ENCODE data around the gene PC. TPM values are rescaled to one million over a fixed set of nuclear protein-coding genes. Genes with fewer than 3 reads are reported as not detected.
"Not testable (repeated sequence)": the region's sequence is repeated elsewhere in the genome, so short reads cannot be mapped to it uniquely, and the experiment has no call there.

Gene PC
- total and polyA plus RNA-seq, 9 donors, result 4.2 to 27.5 (median 14.7) TPM

DNA sequence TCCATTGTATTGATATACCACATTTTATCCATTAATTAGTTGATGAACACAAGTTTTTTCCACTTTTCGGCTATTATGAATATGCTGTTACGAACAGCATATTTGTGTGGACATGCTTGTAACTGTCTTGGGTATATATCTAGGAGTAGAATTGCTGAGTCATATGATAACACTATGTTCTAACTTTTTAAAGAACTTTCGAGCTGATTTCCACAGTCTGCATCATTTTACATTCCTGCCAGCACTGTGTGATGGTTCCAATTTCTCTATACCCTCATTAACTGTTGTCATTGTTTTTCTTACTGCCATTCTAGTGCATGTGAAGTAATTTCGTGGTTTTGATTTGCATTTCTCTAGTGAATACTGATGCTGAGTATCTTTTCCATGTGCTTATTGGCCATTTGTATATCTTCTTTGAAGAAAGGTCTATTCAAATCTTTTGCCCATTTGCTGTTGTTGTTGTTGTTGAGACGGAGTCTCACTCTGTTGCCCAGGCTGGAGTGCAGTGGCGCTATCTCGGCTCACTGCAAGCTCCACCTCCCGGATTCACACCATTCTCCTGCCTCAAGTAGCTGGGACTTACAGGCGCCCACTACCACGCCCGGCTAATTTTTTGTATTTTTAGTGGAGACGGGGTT is 122.3 kb downstream of the PC start:
- intact Hi-C loops (cut with DNase I), result no loop called here
- Histone ChIP-seq H3K9me3 (no peaks in the 10 kb centered on the region), H3K27me3 (no peaks in the 10 kb centered on the region), H3K4me3 (no peak overlapping the region), H3K27ac (no peak overlapping the region), H3K36me3 (no peaks in the 10 kb centered on the region), H3K4me1 (ENCODE audit: insufficient read depth) (no peaks in the 10 kb centered on the region)
- DNase-seq, result no peak
- TF ChIP-seq POLR2A (IDR thresholded peaks at IDR 0.05) (no peak), CTCF (IDR thresholded peaks at IDR 0.05) (no peak), EP300 (IDR thresholded peaks at IDR 0.05) (no peak)
- WGBS, 3 donors, result 79 to 83% (median 83%) methylated on average over 12 of the region's 12 CpGs

DNA sequence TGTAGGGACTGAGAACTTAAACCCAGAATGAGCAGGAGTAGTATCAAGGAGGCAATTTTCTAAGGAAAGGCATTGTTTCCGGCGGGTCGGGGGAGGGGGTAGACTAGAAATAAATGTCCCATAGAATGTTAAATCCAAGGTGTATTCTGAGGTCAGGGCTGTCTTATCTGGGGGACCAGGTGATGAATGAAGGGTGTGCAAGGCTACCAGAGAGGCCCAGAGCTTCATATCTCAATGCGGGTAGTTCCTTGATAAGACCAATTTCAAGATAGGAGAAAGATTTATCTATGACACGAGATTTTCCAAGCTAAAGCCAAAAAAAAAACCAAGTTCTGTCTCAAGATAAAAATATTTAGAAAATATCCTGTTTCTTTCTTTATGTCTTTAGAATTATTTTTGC is 123.2 kb downstream of the PC start:
- DNase-seq, result no peak
- H3K4me1 ChIP-seq (ENCODE audit: insufficient read depth), result no peaks in the 10 kb centered on the region
- H3K9me3 ChIP-seq, result no peaks in the 10 kb centered on the region
- no peak overlapping the region for H3K4me3 ChIP-seq
- no peak overlapping the region for H3K27ac ChIP-seq
- no peaks in the 10 kb centered on the region for H3K27me3 ChIP-seq
- H3K36me3 ChIP-seq, result no peaks in the 10 kb centered on the region
- WGBS, 3 donors, result 75 to 83% (median 78%) methylated on average over 5 of the region's 5 CpGs
- TF ChIP-seq POLR2A (IDR thresholded peaks at IDR 0.05) (no peak), CTCF (IDR thresholded peaks at IDR 0.05) (no peak), EP300 (IDR thresholded peaks at IDR 0.05) (no peak)
- intact Hi-C loops (cut with DNase I), result loop anchor here in 2 of 4 donors (5.0 kb wide), 2 partner anchors 138 to 143 kb away; no protein-coding TSS in a partner anchor

DNA sequence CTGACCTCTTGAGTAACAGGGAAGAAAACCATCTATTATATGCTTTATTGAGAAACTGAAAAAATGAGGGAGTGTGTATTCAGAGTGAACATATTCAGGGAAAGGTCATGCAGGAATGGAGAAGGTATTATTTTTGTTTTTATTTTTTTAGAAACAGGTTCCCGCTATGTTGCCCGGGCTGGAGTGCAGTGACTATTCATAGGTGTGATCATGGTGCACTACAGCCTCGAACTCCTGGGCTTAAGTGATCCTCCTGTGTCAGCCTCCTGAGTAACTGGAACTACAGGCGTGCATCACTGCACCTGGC is 123.7 kb downstream of the PC start:
- Histone ChIP-seq H3K9me3 (no peaks in the 10 kb centered on the region), H3K4me3 (no peak overlapping the region), H3K27me3 (no peaks in the 10 kb centered on the region), H3K36me3 (no peaks in the 10 kb centered on the region), H3K4me1 (ENCODE audit: insufficient read depth) (no peaks in the 10 kb centered on the region), H3K27ac (no peak overlapping the region)
- DNase-seq, result no peak
- TF ChIP-seq CTCF (IDR thresholded peaks at IDR 0.05) (no peak), POLR2A (IDR thresholded peaks at IDR 0.05) (no peak), EP300 (IDR thresholded peaks at IDR 0.05) (no peak)
- 45 to 58% (median 51%) methylated on average over 4 of the region's 4 CpGs for WGBS, 3 donors
- intact Hi-C loops (cut with DNase I), result loop anchor here in 2 of 4 donors (5.0 kb wide), 2 partner anchors 137 to 142 kb away; no protein-coding TSS in a partner anchor

DNA sequence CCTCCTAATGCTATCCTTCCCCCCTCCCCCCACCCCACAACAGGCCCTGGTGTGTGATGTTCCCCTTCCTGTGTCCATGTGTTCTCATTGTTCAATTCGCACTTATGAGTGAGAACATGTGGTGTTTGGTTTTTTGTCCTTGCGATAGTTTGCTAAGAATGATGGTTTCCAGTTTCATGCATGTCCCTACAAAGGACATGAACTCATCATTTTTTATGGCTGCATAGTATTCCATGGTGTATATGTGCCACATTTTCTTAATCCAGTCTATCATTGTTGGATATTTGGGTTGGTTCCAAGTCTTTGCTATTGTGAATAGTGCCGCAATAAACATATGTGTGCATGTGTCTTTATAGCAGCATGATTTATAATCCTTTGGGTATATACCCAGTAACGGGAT is 133.6 kb downstream of the PC start:
- intact Hi-C loops (cut with DNase I); H3K4me1 ChIP-seq (ENCODE audit: insufficient read depth); H3K4me3 ChIP-seq; H3K27me3 ChIP-seq; H3K27ac ChIP-seq; H3K9me3 ChIP-seq; H3K36me3 ChIP-seq; DNase-seq: not testable (repeated sequence)
- 95 to 97% (median 97%) methylated on average over 3 to 4 of the region's 4 CpGs for WGBS, 3 donors

- Histone ChIP-seq H3K27ac (no peak overlapping the region), H3K4me1 (ENCODE audit: insufficient read depth) (no peaks in the 10 kb centered on the region), H3K27me3 (no peaks in the 10 kb centered on the region), H3K9me3 (no peaks in the 10 kb centered on the region), H3K4me3 (no peak overlapping the region), H3K36me3 (no peaks in the 10 kb centered on the region)
- intact Hi-C loops (cut with DNase I), result no loop called here
- 95 to 98% (median 98%) methylated on average over 4 of the region's 4 CpGs for WGBS, 3 donors
- TF ChIP-seq CTCF (IDR thresholded peaks at IDR 0.05) (no peak), EP300 (IDR thresholded peaks at IDR 0.05) (no peak), POLR2A (IDR thresholded peaks at IDR 0.05) (no peak)
- no peak for DNase-seq
These were observed 134.5 kb downstream of the PC start for GRCh38 chr11:66823700-66824099.

Measured in ovary (tissue), 9 donors.